Colon (tissue), 2 donors: ENCODE measurements around the gene OR5K2.

Source experiments
- FAIRE-seq: peaks from 2 replicates; lab custom pipeline; 2012; peaks lifted over from hg19 to GRCh38; lab: Jason Lieb, UNC
- donor health status: control.
- donor health status: control.

Gene OR5K2

DNA sequence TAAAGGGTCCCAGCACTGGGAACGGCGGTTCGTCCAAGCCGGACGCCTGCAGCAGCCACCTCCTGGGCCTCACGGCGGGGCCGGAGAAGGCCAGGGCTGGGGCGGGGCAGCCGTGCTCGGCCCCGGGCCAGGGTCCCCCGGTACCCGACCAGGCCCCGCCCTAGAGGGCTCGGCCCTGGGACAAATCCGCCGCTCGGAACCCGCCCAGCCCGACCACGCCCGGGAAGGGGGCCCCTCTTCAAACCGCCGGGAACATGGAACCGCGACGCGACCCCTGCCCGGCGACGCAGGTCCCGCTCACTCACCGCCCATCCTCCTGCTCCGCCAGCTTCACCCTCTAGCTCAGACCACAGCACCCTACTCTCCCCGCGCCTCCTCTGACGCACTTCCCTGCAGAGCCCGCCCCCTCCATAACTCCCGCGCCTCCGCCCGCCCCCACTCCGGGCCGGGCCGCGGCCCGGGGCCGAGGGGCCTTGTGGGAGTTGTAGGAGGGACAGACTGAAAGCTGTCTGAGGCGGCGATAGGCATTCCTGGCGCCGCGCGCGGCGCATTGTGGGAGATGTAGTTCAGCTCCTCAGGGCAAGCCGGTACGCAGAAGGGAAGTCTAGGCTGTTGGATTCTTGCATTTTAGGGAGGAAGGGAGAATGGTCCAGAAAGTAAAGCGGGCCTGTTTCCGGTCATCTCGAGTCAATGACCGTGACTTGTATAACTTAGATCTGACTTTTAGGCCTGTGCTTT is 25.2 kb downstream of the OR5K2 start, which contains the start of gene CLDND1:
Gene CLDND1, minus strand, starts transcription at position 359 of the 738 bp plus-strand sequence. CDS start 1,478 bp downstream, outside the sequence.
- FAIRE-seq = no peak

- FAIRE-seq = no peak
Measured at GRCh38 chr3:98525494-98525893, 28.0 kb downstream of the OR5K2 start.

GRCh38 chr3:98528474-98529346 is 31.2 kb downstream of the OR5K2 start:
- FAIRE-seq = no peak

- no peak for FAIRE-seq
Measured at GRCh38 chr3:98529856-98530459, 32.5 kb downstream of the OR5K2 start.

GRCh38 chr3:98530676-98531075 is 33.2 kb downstream of the OR5K2 start:
- no peak for FAIRE-seq

GRCh38 chr3:98531622-98532274 is 34.3 kb downstream of the OR5K2 start, which contains the start of gene GPR15:
TSS of gene GPR15 (plus strand) at chr3:98531978. CDS start at chr3:98532034, 56 bp downstream.
- no peak for FAIRE-seq

DNA sequence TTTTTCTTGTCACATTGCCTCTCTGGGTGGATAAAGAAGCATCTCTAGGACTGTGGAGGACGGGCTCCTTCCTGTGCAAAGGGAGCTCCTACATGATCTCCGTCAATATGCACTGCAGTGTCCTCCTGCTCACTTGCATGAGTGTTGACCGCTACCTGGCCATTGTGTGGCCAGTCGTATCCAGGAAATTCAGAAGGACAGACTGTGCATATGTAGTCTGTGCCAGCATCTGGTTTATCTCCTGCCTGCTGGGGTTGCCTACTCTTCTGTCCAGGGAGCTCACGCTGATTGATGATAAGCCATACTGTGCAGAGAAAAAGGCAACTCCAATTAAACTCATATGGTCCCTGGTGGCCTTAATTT is 34.8 kb downstream of the OR5K2 start:
- no peak for FAIRE-seq

DNA sequence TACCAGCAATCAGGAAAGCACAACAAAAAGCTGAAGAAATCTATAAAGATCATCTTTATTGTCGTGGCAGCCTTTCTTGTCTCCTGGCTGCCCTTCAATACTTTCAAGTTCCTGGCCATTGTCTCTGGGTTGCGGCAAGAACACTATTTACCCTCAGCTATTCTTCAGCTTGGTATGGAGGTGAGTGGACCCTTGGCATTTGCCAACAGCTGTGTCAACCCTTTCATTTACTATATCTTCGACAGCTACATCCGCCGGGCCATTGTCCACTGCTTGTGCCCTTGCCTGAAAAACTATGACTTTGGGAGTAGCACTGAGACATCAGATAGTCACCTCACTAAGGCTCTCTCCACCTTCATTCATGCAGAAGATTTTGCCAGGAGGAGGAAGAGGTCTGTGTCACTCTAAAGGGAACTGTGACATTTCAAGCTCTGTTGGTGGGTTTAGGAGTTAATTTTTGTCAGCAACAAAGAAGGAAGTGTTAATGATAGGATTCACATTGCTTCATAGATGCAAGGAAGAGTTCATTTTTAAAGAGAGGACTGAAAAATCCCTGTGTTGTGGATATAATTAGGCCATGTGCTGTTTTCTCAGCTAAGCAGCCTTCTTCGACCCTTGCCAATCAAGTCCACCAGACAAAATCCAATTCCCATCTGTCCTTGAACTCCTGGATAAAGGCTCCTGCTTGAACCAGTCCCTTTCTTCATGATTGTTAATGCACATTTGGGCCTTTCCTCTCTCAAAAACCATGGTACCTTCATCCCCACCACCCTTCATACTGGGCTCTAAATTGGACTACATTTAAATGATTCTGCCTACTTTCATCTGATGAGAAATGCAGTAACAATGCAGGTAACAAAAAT is 35.5 kb downstream of the OR5K2 start:
- no peak for FAIRE-seq

DNA sequence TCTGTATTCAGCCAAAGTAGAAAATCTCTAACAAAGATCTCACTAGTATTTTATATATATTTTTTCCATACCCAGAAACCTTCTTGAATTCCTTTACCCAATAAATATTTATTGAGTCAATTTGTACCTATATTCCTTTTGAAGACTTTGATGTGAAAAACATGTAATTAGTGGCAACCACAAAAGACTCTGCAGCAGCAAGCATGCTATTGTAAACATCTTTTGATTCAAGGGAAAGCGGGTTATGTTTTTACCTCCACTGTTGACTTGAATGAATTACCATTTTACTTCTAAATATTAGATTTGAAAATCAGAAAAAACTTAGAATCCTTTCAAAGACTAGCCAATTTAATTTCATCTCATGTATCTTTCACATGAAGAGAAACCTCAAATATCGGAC is 36.7 kb downstream of the OR5K2 start:
- FAIRE-seq = no peak

DNA sequence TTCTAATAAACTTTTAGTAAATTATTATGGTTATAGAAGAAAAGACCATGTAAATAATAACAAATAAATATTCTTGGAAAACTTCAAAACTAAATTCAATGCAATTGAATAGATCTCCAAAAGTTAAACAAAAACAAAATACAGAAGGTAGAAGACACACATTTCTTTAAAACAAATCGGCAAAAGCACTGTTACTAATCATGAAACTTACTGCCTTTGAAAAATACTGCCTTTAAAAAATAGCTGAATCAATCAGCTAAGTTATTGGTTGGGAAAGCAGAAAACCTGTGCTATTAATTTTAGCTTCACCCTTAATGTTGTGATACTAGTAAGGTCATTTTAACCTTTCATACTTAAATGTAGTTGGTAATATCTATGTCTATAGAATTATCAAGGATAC is 37.3 kb downstream of the OR5K2 start:
- no peak for FAIRE-seq

GRCh38 chr3:98536456-98537017 is 39.1 kb downstream of the OR5K2 start:
- no peak for FAIRE-seq

- peak; percentile 86 for FAIRE-seq
Measured at GRCh38 chr3:98540346-98540745, 42.9 kb downstream of the OR5K2 start.

DNA sequence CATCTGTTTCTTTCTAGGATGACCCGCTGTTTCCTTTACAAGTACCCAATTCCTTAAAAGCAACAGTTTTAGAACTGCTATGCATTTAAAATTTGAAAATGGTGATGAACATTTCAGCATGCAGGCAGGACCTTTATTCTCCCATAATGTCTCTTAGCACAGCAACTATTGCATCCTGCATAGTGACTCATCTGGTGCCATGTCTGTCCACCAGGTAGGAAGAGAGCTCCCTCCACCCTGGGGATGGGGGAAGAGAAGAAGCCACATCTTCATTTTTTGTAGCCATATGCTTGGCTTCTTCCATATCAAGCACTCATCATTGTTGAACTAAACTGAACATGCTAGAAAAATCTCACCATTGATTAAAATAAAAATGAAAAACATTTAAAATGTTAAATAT is 44.2 kb downstream of the OR5K2 start:
- FAIRE-seq = no peak

DNA sequence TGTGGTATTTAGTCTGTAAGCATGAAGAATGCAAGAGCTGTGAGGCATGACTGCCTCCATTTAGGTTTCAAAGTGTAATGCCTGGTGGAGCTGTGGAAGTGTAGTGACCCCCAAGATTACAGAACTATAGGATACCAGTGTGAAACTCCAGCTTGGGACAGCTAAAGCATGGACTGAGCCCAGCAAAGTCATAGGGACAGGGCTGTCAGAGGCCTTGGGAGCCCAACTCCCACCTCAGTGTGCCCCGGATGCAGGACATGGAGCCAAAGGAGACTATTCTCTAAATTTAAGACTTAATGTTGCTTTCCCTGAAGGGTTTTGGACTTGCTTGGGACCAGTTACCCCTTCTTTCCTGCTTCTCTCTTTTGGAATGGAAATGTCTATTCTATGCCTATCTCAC is 45.1 kb downstream of the OR5K2 start:
- FAIRE-seq = no peak

GRCh38 chr3:98545940-98546339 is 48.5 kb downstream of the OR5K2 start:
- peak; percentile 18 for FAIRE-seq
